Measurements from ENCODE around the gene EEFSEC. TPM values are rescaled to one million over a fixed set of nuclear protein-coding genes. Genes with fewer than 3 reads are reported as not detected.
A peak's percentile ranks its signal among the peaks of the same experiment; 100 is the strongest.

Gene EEFSEC
- total RNA-seq, 2 donors from 2014 or later: 10.5 to 12.8 TPM

DNA sequence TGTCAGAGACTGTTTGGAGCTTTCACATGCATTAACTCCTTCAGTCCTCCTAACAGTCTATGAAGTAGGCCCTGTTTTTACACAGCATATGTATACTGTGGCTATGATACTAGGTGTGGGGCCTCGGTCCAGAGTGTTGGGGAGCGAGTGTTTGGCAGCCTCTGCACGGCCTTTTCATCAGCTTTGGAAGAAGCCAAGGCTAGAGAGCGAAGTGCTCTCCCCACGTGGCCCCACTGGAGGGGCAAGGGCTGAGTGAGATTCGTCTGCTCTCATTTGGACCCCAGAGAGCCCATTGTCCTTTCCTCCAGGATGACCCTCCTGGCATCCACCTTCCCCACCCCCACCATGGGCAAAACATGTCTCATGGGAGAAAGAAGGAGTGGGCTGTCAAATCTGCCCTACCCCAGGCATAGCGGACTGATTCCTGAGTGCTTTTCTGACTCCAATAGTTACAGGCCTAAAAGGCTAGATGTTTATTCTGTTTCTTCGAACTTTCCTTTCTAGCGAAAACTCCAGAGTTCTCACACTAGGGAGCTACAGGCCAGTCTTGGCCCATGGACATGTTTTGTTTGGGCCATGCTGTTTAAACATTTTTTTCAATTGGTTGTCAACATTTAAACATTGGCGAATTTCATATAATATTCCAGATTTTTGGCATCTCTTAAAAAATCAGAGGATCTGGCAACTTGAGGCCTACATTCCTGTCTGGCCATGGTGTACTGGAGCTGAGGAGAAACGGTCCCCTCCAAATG is 76.0 kb downstream of the EEFSEC start:
- Mint-ChIP-seq H3K9me3 (no peaks in the 10 kb centered on the region), H3K4me1 (no peaks in the 10 kb centered on the region), H3K27ac (no peak overlapping the region), H3K36me3 (ENCODE audit: low read depth) (no peaks in the 10 kb centered on the region), H3K4me3 (no peak overlapping the region), H3K27me3 (no peaks in the 10 kb centered on the region)
- ATAC-seq (replicated peaks): no peak

- Mint-ChIP-seq H3K36me3 (ENCODE audit: low read depth) (no peaks in the 10 kb centered on the region), H3K9me3 (no peaks in the 10 kb centered on the region), H3K4me1 (no peaks in the 10 kb centered on the region), H3K27me3 (no peaks in the 10 kb centered on the region), H3K27ac (no peak overlapping the region), H3K4me3 (no peak overlapping the region)
- ATAC-seq (replicated peaks): no peak
These were observed 78.3 kb downstream of the EEFSEC start for GRCh38 chr3:128231606-128232005.

DNA sequence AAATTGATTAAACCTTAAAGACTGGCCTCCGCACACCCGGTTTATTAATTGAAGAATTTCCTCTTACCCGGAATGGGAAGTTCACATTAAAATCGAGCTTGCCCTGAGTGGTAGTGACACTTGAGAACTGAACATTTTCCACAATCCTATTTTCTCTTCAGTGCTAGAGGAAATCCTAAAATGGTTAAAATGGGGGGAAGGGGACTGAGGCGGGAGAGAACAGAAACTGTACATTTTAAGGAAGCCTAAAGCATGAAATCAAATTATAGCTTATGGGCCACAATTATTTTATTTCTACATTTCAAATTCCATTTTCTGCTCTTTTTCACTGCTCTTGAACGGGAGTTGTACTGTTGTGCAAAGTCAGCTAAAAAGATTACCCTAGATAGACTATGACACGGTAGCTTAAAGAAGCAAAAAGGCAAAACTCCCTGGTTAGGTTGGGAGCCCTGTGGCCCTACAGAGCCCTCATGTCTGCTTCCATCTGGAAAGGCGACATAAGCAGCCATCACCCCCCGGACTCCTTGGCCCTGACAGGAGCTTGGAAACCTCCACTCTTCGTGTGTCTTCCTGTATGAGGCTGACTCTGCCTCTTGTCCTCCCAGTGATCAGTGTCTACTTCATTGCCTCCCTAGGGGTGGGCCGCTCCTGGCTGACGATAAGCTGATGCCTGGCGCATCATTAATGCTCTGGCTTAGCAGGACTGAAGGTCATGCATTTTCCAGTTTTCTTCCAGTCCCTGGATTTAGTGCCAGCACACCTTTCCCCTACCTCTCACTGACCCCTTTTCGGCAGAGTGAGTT is 79.3 kb downstream of the EEFSEC start:
- H3K27ac Mint-ChIP-seq: no peak overlapping the region
- no peaks in the 10 kb centered on the region for H3K27me3 Mint-ChIP-seq
- no peak overlapping the region for H3K4me3 Mint-ChIP-seq
- no peaks in the 10 kb centered on the region for H3K9me3 Mint-ChIP-seq
- no peaks in the 10 kb centered on the region for H3K4me1 Mint-ChIP-seq
- no peaks in the 10 kb centered on the region for H3K36me3 Mint-ChIP-seq (ENCODE audit: low read depth)
- no peak for ATAC-seq (replicated peaks)

DNA sequence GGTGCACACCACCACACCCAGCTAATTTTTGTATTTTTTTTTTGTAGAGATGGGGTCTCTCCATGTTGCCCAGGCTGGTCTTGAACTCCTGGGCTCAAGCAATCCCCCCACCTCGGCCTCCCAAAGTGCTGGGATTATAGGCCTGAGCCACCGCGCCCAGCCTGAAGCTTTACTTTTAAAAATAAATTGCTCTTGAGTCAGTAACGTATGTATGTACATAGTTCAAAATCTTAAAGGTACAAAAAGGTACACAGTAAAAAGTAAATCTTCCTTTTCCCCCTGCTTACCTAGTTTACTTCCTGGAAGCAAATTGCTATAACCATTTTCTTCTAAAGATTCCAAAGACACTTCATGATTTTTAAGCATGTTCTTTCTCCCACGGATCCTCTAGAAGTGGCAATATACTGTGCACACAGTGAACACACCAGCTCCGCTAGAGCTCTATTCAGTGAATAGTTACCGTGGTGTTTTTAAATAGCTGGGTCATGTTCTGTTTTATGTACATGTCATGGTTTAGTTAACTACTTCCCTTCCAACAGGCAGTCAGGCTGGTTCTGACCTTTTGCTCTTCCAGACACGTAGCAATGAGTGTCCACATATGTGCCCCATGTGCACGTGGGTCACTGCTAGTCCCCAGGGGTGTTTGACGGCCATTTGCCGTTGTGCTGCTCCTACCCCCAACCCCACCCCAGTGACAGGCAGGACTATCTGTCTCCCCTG is 82.1 kb downstream of the EEFSEC start:
- H3K27me3 Mint-ChIP-seq: no peaks in the 10 kb centered on the region

GRCh38 chr3:128236657-128237056 is 83.4 kb downstream of the EEFSEC start:
- Mint-ChIP-seq H3K9me3 (no peaks in the 10 kb centered on the region), H3K27ac (no peak overlapping the region), H3K27me3 (no peaks in the 10 kb centered on the region), H3K36me3 (ENCODE audit: low read depth) (no peaks in the 10 kb centered on the region), H3K4me1 (no peaks in the 10 kb centered on the region), H3K4me3 (no peak overlapping the region)
- ATAC-seq (replicated peaks): no peak

More for the DNA sequence above, 82.1 kb downstream of the EEFSEC start:
- no peak for ATAC-seq (replicated peaks)
- Mint-ChIP-seq H3K9me3 (no peaks in the 10 kb centered on the region), H3K4me3 (no peak overlapping the region), H3K27ac (no peak overlapping the region), H3K36me3 (ENCODE audit: low read depth) (no peaks in the 10 kb centered on the region), H3K4me1 (no peaks in the 10 kb centered on the region)

DNA sequence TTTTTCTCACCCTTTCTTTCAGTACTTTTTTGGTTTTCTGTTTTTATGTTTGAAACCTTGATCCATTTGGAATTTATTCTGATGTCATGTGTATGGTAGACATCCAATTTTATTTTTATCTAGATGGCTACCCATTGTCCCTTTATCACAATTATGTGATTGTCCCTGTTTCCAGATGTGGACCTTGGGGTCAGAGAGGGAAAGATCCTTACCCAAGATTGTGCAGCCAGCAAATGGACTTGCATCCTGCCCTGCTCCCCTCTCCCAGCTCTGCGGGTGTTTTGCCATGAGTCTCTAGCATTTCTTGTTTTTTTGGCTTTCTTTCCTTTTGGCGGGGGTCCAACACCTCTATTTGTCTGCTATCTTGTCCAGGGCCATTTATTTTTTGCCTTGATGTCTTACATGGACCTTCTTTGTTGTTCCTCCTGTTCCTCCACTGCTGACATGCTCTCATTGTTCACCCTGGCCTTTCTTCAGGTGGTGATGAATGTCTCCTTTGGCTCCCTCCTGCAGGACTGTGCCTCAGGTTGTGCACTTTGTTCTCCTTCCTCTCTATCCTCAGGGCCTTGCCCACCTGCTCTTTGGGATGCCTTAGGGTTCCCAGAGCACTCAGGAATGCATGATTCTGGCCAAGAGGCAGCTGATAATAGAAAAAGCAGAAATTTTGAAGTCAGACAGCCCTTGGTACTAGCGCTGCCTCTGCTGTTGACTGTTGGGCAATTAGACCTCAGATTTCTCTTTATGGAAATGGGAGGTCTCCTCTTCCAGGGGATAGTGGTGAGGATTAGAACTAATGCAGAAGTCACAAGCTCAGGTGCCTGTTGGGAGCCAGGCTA is 84.3 kb downstream of the EEFSEC start:
- no peaks in the 10 kb centered on the region for H3K4me1 Mint-ChIP-seq
- peak overlapping the region; percentile 6 for H3K27ac Mint-ChIP-seq
- H3K36me3 Mint-ChIP-seq (ENCODE audit: low read depth): no peaks in the 10 kb centered on the region
- H3K9me3 Mint-ChIP-seq: no peaks in the 10 kb centered on the region
- no peak overlapping the region for H3K4me3 Mint-ChIP-seq
- no peaks in the 10 kb centered on the region for H3K27me3 Mint-ChIP-seq
- no peak for ATAC-seq (replicated peaks)

DNA sequence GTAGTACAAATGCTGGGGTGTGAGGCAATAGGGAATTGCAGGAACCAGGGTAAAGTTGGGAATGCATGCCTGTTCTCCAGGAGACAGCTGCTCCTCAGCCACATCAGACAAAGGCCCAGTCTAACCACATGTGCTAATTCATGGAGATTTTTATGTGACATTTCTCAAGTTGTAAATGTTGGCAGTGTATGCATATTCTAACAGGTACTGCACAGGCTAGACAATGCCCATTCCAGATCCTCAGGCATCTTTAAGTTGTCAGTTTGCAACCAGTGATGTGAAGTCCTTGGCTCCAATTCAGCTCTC is 84.9 kb downstream of the EEFSEC start:
- peak overlapping the region; percentile 6 for H3K27ac Mint-ChIP-seq
- no peaks in the 10 kb centered on the region for H3K36me3 Mint-ChIP-seq (ENCODE audit: low read depth)
- no peaks in the 10 kb centered on the region for H3K9me3 Mint-ChIP-seq
- no peak for ATAC-seq (replicated peaks)
- H3K27me3 Mint-ChIP-seq: no peaks in the 10 kb centered on the region
- no peaks in the 10 kb centered on the region for H3K4me1 Mint-ChIP-seq
- no peak overlapping the region for H3K4me3 Mint-ChIP-seq

DNA sequence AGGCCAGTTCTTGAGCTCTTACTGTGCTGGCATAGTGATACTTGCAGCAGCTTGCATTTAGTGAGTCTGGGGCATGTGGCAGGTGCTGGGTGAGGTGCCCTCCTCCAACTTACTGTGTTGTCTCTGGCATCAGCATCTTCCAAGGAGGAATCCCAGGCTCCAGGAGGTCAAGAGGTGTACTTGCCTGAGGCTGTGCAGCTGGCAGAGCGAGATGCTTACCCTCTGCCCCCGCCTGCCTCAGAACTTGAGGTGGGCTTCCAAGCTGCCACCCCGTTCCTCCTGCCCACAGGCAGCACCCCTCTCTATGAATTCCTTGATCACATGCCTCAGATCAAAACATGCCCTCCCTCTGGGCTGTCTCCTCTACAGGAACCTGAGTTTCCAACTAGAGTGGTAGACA is 86.0 kb downstream of the EEFSEC start:
- ATAC-seq (replicated peaks): no peak
- no peaks in the 10 kb centered on the region for H3K9me3 Mint-ChIP-seq
- H3K4me1 Mint-ChIP-seq: no peaks in the 10 kb centered on the region
- no peaks in the 10 kb centered on the region for H3K27me3 Mint-ChIP-seq
- no peak overlapping the region for H3K4me3 Mint-ChIP-seq
- no peaks in the 10 kb centered on the region for H3K36me3 Mint-ChIP-seq (ENCODE audit: low read depth)
- no peak overlapping the region for H3K27ac Mint-ChIP-seq

- H3K27me3 Mint-ChIP-seq: no peaks in the 10 kb centered on the region
- H3K27ac Mint-ChIP-seq: no peak overlapping the region
- H3K4me3 Mint-ChIP-seq: no peak overlapping the region
- no peak for ATAC-seq (replicated peaks)
- no peaks in the 10 kb centered on the region for H3K36me3 Mint-ChIP-seq (ENCODE audit: low read depth)
- no peaks in the 10 kb centered on the region for H3K9me3 Mint-ChIP-seq
- H3K4me1 Mint-ChIP-seq: peaks cover 6% of the 10 kb centered on the region
These were observed 87.0 kb downstream of the EEFSEC start for GRCh38 chr3:128240232-128240631.

GRCh38 chr3:128241741-128242140 is 88.5 kb downstream of the EEFSEC start:
- no peak for ATAC-seq (replicated peaks)
- Mint-ChIP-seq H3K4me1 (peaks cover 8% of the 10 kb centered on the region), H3K9me3 (no peaks in the 10 kb centered on the region), H3K36me3 (ENCODE audit: low read depth) (peaks cover 3% of the 10 kb centered on the region), H3K27ac (no peak overlapping the region), H3K4me3 (no peak overlapping the region), H3K27me3 (no peaks in the 10 kb centered on the region)

GRCh38 chr3:128242818-128243601 is 89.7 kb downstream of the EEFSEC start:
- no peaks in the 10 kb centered on the region for H3K9me3 Mint-ChIP-seq
- peaks cover 15% of the 10 kb centered on the region for H3K36me3 Mint-ChIP-seq (ENCODE audit: low read depth)
- H3K4me3 Mint-ChIP-seq: peak overlapping the region; percentile 52
- peak; percentile 61 for ATAC-seq (replicated peaks)
- no peaks in the 10 kb centered on the region for H3K27me3 Mint-ChIP-seq
- H3K4me1 Mint-ChIP-seq: peaks cover 8% of the 10 kb centered on the region
- H3K27ac Mint-ChIP-seq: peak overlapping the region; percentile 82

DNA sequence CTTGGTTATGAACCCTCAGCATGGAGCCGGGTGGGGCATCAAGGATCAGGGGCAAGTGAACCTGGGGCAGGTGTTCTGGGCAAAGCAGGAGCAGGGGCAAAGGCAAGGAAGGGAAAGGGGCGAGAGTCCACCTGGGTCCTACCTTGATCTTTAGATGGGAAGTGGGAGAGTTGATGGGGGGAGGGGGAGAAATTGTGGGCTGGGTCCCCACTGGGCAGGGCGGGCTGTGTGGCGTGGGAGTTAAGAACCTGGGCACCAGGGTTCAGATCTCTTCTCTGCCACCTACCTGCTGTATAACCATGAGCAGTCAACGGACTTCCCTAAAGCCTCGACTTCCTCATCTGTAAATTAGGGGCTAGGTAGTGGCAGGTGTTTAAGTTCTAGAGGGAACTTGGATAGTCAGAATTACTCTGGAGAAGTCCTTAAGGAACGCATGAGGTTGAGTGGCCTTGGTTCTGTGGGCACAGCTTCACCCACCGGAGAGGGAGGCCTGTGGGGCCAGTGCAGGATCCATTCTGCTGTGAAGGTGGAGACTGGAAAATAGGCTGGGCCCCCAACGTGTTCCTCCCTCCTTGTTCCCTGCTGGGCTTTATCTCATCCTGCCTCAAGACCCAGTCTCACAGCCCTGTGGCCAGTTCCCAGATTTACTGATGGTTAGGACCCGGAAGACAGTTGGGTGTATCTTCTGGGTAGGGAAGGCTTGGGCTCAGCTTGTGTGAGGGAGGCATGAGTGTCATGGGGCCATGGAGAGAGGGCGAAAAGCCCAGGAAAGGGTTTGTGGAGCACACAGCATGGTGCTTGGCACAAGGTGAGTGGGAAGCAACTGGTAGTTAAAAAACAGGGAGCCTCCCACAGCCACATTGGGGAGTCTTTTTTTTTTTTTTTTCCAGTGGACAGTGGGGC is 90.6 kb downstream of the EEFSEC start:
- Mint-ChIP-seq H3K27me3 (no peaks in the 10 kb centered on the region), H3K9me3 (no peaks in the 10 kb centered on the region), H3K27ac (peak overlapping the region; percentile 82), H3K4me1 (peaks cover 8% of the 10 kb centered on the region), H3K4me3 (peak overlapping the region; percentile 52), H3K36me3 (ENCODE audit: low read depth) (peaks cover 20% of the 10 kb centered on the region)
- no peak for ATAC-seq (replicated peaks)

- Mint-ChIP-seq H3K9me3 (no peaks in the 10 kb centered on the region), H3K27ac (no peak overlapping the region), H3K4me1 (peaks cover 8% of the 10 kb centered on the region), H3K36me3 (ENCODE audit: low read depth) (peaks cover 36% of the 10 kb centered on the region), H3K4me3 (no peak overlapping the region), H3K27me3 (no peaks in the 10 kb centered on the region)
- no peak for ATAC-seq (replicated peaks)
These were observed 92.2 kb downstream of the EEFSEC start for GRCh38 chr3:128245460-128245859.

Measured in activated T-helper 17 cell treated with anti-CD3 and anti-CD28 coated beads, Interleukin-2, amount 50 U/mL, for 72 hours (primary cell).